ENCODE measurements around the gene CHURC1. TPM values are rescaled to one million over a fixed set of nuclear protein-coding genes. Genes with fewer than 3 reads are reported as not detected.

CHURC1 gene
- total RNA-seq, 3 donors from 2014 or later (not counting 1 experiment from before 2014, with no cell fraction given): 56.1 to 65.5 (median 65.4) TPM

- Histone ChIP-seq H3K27me3 (ENCODE audit: control insufficient read depth, insufficient read depth, low read length) (no peaks in the 10 kb centered on the region), H3K4me3 (ENCODE audit: low read length) (no peak overlapping the region), H3K27ac (ENCODE audit: low read length) (no peak overlapping the region), H3K36me3 (ENCODE audit: control insufficient read depth, insufficient read depth, low read length) (peaks cover 12% of the 10 kb centered on the region), H3K9me3 (ENCODE audit: control insufficient read depth, insufficient read depth, low read length) (no peaks in the 10 kb centered on the region), H3K4me1 (ENCODE audit: control insufficient read depth, insufficient read depth, low read length) (peaks cover 14% of the 10 kb centered on the region)
- Mint-ChIP-seq H3K36me3 (no peaks in the 10 kb centered on the region), H3K4me1 (peaks cover 55 to 76% of the 10 kb centered on the region in 2 donors), H3K4me3 (no peak overlapping the region), H3K27me3 (ENCODE audit: low read depth in 2 of 2) (no peaks in the 10 kb centered on the region), H3K27ac (peak overlapping the region in 1 of 2 donors; percentile 37), H3K9me3 (no peaks in the 10 kb centered on the region)
- intact Hi-C loops (cut with micrococcal nuclease): no loop called here
- ATAC-seq (no peak), DNase-seq (no peak)
- TF ChIP-seq CTCF (IDR thresholded peaks at IDR 0.05): no peak
- WGBS (ENCODE audit: insufficient coverage): 76% methylated on average over 2 of the region's 3 CpGs
These were observed 25.5 kb downstream of the CHURC1 start for GRCh38 chr14:64939817-64940190.

- H3K36me3 ChIP-seq (ENCODE audit: control insufficient read depth, insufficient read depth, low read length): peaks cover 10% of the 10 kb centered on the region
These were observed 26.2 kb downstream of the CHURC1 start for GRCh38 chr14:64940336-64940910.

GRCh38 chr14:64942531-64943111 is 28.4 kb downstream of the CHURC1 start, which contains the start of gene GPX2:
Gene GPX2 (minus strand): TSS chr14:64942745. CDS start chr14:64942726, 19 bp downstream.
- H3K27me3 ChIP-seq (ENCODE audit: control insufficient read depth, insufficient read depth, low read length): no peaks in the 10 kb centered on the region
- ATAC-seq (no peak), DNase-seq (no peak)
- intact Hi-C loops (cut with micrococcal nuclease): no loop called here
- no peaks in the 10 kb centered on the region for H3K27me3 Mint-ChIP-seq (ENCODE audit: low read depth in 2 of 2)
- H3K36me3 ChIP-seq (ENCODE audit: control insufficient read depth, insufficient read depth, low read length): peaks cover 10% of the 10 kb centered on the region
- H3K4me1 Mint-ChIP-seq: peaks cover 36 to 65% of the 10 kb centered on the region in 2 donors
- H3K4me3 ChIP-seq (ENCODE audit: low read length): no peak within 1 kb of the TSS
- peaks cover 14% of the 10 kb centered on the region for H3K4me1 ChIP-seq (ENCODE audit: control insufficient read depth, insufficient read depth, low read length)
- peak within 1 kb of the TSS; percentile 25 for H3K4me3 Mint-ChIP-seq
- no peaks in the 10 kb centered on the region for H3K9me3 Mint-ChIP-seq
- WGBS (ENCODE audit: insufficient coverage): 91% methylated on average over 13 of the region's 13 CpGs
- H3K27ac ChIP-seq (ENCODE audit: low read length): no peak within 1 kb of the TSS
- H3K36me3 Mint-ChIP-seq: no peaks in the 10 kb centered on the region
- H3K9me3 ChIP-seq (ENCODE audit: control insufficient read depth, insufficient read depth, low read length): no peaks in the 10 kb centered on the region
- no peak for TF ChIP-seq CTCF (IDR thresholded peaks at IDR 0.05)
- peak within 1 kb of the TSS; percentile 23 to 74 for H3K27ac Mint-ChIP-seq

More at GRCh38 chr14:64940336-64940910, 26.2 kb downstream of the CHURC1 start:
- TF ChIP-seq CTCF (IDR thresholded peaks at IDR 0.05): no peak
- H3K36me3 Mint-ChIP-seq: no peaks in the 10 kb centered on the region
- peaks cover 54 to 76% of the 10 kb centered on the region in 2 donors for H3K4me1 Mint-ChIP-seq
- no peaks in the 10 kb centered on the region for H3K9me3 Mint-ChIP-seq
- no peak for DNase-seq
- H3K4me3 Mint-ChIP-seq: no peak overlapping the region
- no peaks in the 10 kb centered on the region for H3K27me3 Mint-ChIP-seq (ENCODE audit: low read depth in 2 of 2)
- Histone ChIP-seq H3K27ac (ENCODE audit: low read length) (no peak overlapping the region), H3K27me3 (ENCODE audit: control insufficient read depth, insufficient read depth, low read length) (no peaks in the 10 kb centered on the region), H3K4me1 (ENCODE audit: control insufficient read depth, insufficient read depth, low read length) (peaks cover 14% of the 10 kb centered on the region), H3K9me3 (ENCODE audit: control insufficient read depth, insufficient read depth, low read length) (no peaks in the 10 kb centered on the region), H3K4me3 (ENCODE audit: low read length) (no peak overlapping the region)
- peak overlapping the region in 1 of 2 donors; percentile 37 for H3K27ac Mint-ChIP-seq
- ATAC-seq: no peak
- 89% methylated on average over 3 of the region's 3 CpGs for WGBS (ENCODE audit: insufficient coverage)
- intact Hi-C loops (cut with micrococcal nuclease): no loop called here

All from natural killer cell (primary cell).